HepG2 (cell line): ENCODE data around the gene HBEGF. TPM values are rescaled to one million over a fixed set of nuclear protein-coding genes. Genes with fewer than 3 reads are reported as not detected.
A peak's percentile ranks its signal among the peaks of the same experiment; 100 is the strongest.

Source experiments
- AFF4 ChIP-seq: sonication (generic); formaldehyde crosslinking; IDR thresholded peaks from 2 replicates; pipeline ENCODE4 v1.4.0; 2020; ENCODE audit warnings: missing genetic modification reagents
- DMAP1 ChIP-seq: IDR thresholded peaks from 2 replicates; pipeline ENCODE4 v1.6.1; 2016
- GZF1 ChIP-seq: sonication (generic); formaldehyde crosslinking; IDR thresholded peaks from 2 replicates; pipeline ENCODE4 v1.5.1; 2020; ENCODE audit warnings: mild to moderate bottlenecking, missing genetic modification reagents
- HNRNPL ChIP-seq: fragments of 200-400 bp; formaldehyde crosslinking; IDR thresholded peaks from 2 replicates; pipeline ENCODE4 v1.6.1; 2017; ENCODE audit warnings: mild to moderate bottlenecking, low read depth, low read length
- ISL2 ChIP-seq: sonication (generic); formaldehyde crosslinking; IDR thresholded peaks from 2 replicates; pipeline ENCODE4 v1.5.0; 2020; ENCODE audit warnings: missing genetic modification reagents
- KAT2B ChIP-seq: fragments of 150-350 bp; IDR thresholded peaks from 2 replicates; pipeline ENCODE4 v1.6.1; 2014; ENCODE audit warnings: low read depth, low read length, borderline replicate concordance
- KLF12 ChIP-seq: sonication (generic); formaldehyde crosslinking; IDR thresholded peaks from 2 replicates; pipeline ENCODE4 v1.4.0; 2020; ENCODE audit warnings: missing genetic modification reagents, borderline replicate concordance
- MEF2D ChIP-seq: sonication (generic); formaldehyde crosslinking; IDR thresholded peaks from 2 replicates; pipeline ENCODE4 v1.5.1; 2020; ENCODE audit warnings: mild to moderate bottlenecking, missing genetic modification reagents
- MXI1 ChIP-seq: IDR thresholded peaks from 3 replicates; pipeline ENCODE4 v1.6.1; 2012; ENCODE audit warnings: low read depth, low read length, inconsistent platforms, borderline replicate concordance
- ZBED4 ChIP-seq: sonication (generic); formaldehyde crosslinking; IDR thresholded peaks from 2 replicates; pipeline ENCODE4 v1.4.0; 2020; ENCODE audit warnings: missing genetic modification reagents, borderline replicate concordance
- ZNF121 ChIP-seq: sonication (generic); formaldehyde crosslinking; IDR thresholded peaks from 2 replicates; pipeline ENCODE4 v1.5.0; 2020; ENCODE audit warnings: mild to moderate bottlenecking, missing genetic modification reagents
- ZNF136 ChIP-seq: sonication (generic); formaldehyde crosslinking; IDR thresholded peaks from 2 replicates; pipeline ENCODE4 v1.8.1; 2022; ENCODE audit warnings: low read depth, mild to moderate bottlenecking, moderate library complexity, missing genetic modification reagents
- ZNF572 ChIP-seq: sonication (generic); formaldehyde crosslinking; IDR thresholded peaks from 2 replicates; pipeline ENCODE4 v1.5.1; 2020; ENCODE audit warnings: mild to moderate bottlenecking, missing genetic modification reagents
- ZNF770 ChIP-seq: sonication (generic); formaldehyde crosslinking; IDR thresholded peaks from 2 replicates; pipeline ENCODE4 v1.5.0; 2020; ENCODE audit warnings: mild to moderate bottlenecking, missing genetic modification reagents
- ZSCAN22 ChIP-seq: sonication (generic); formaldehyde crosslinking; IDR thresholded peaks from 2 replicates; pipeline ENCODE4 v1.4.0; 2020; ENCODE audit warnings: mild to moderate bottlenecking, missing genetic modification reagents
- polyA plus RNA-seq, 8 experiments: library from polyadenylated mRNA; depleted of rRNA in 3 of 8; stranded (reverse) in 7 of 8; unstranded in 1 of 8; fragments of >200 nt; fragmentation: Illumina TruSeq in 4 of 8; extraction: Trizol in 4 of 8; gene quantifications; 2 replicates each; pipeline versions ENCODE4 v1.2.1 to v1.2.3, GENCODE V29; 2011 to 2016; ENCODE audit warnings: low read depth in 4 of 8, missing spikeins in 1 of 8, mixed read lengths in 1 of 8; ENCODE audit not compliant: insufficient read depth in 1 of 8
- total RNA-seq, 5 experiments: library from RNA; depleted of rRNA; stranded (reverse); fragments of >200 nt; fragmentation: Illumina TruSeq; extraction: Trizol; gene quantifications; 2 replicates each; pipeline ENCODE4 v1.2.3, GENCODE V29; 2016; ENCODE audit warnings: low read depth in 1 of 5

The HBEGF gene
- total and polyA plus RNA-seq, 2 of the 13 experiments (the other 11 are each of a cell fraction or from before 2014, with no cell fraction given), result 1.7 to 5.0 TPM

GRCh38 chr5:140388052-140388451 lies 41.6 kb upstream of the HBEGF start (continued):
- TF ChIP-seq ISL2 (CRISPR knock-in tag) (no peak), KAT2B (no peak), HNRNPL (no peak), ZNF136 (CRISPR knock-in tag) (no peak), GZF1 (CRISPR knock-in tag) (no peak), MXI1 (no peak), ZNF572 (CRISPR knock-in tag) (no peak), KLF12 (CRISPR knock-in tag) (no peak), ZNF121 (CRISPR knock-in tag) (peak; percentile 84), ZNF770 (CRISPR knock-in tag) (peak; percentile 65), ZBED4 (CRISPR knock-in tag) (no peak), ZSCAN22 (CRISPR knock-in tag) (no peak), DMAP1 (CRISPR knock-in tag) (no peak), AFF4 (CRISPR knock-in tag) (no peak), MEF2D (no peak)
- TF ChIP-seq, all 625 proteins: peak for 3
